Type B pancreatic cell (in vitro differentiated cells): ENCODE results near the gene CACNA1C. TPM values are rescaled to one million over a fixed set of nuclear protein-coding genes. Genes with fewer than 3 reads are reported as not detected.

Experiments
- DNase-seq: peaks from one replicate; pipeline ENCODE4 v3.0.0; 2021; ENCODE audit warnings: mixed read lengths; ENCODE audit not compliant: unreplicated experiment; ENCODE audit errors: extremely low spot score
- H3K27ac Mint-ChIP-seq: 2 replicates; pipeline ENCODE4 v1.8.0; 2021; ENCODE audit warnings: mild to moderate bottlenecking, mixed read lengths
- H3K27me3 Mint-ChIP-seq: 2 replicates; pipeline ENCODE4 v1.8.0; 2021; ENCODE audit warnings: mixed read lengths
- H3K36me3 Mint-ChIP-seq: 2 replicates; pipeline ENCODE4 v1.8.0; 2021; ENCODE audit warnings: mixed read lengths
- H3K4me1 Mint-ChIP-seq: one replicate; pipeline ENCODE4 v1.8.0; 2021; ENCODE audit warnings: mixed read lengths; ENCODE audit not compliant: unreplicated experiment
- H3K4me3 Mint-ChIP-seq: 2 replicates; pipeline ENCODE4 v1.8.0; 2021; ENCODE audit warnings: mild to moderate bottlenecking, mixed read lengths
- H3K9me3 Mint-ChIP-seq: 2 replicates; pipeline ENCODE4 v1.8.0; 2021; ENCODE audit warnings: mixed read lengths
- total RNA-seq: library from RNA; stranded (reverse); gene quantifications from 2 replicates; pipeline ENCODE4 v1.2.1, GENCODE V29; 2021; ENCODE audit warnings: low replicate concordance
- TF ChIP-seq, protein P1 (sequence below): fragments of 200-600 bp; sonication (generic); conservative IDR thresholded peaks from 2 replicates; pipeline ENCODE4 v1.5.0; 2021; ENCODE audit warnings: antibody characterized with exemption, mild to moderate bottlenecking

Gene CACNA1C
- total RNA-seq, 1 donor from 2014 or later: 14.3 TPM

DNA sequence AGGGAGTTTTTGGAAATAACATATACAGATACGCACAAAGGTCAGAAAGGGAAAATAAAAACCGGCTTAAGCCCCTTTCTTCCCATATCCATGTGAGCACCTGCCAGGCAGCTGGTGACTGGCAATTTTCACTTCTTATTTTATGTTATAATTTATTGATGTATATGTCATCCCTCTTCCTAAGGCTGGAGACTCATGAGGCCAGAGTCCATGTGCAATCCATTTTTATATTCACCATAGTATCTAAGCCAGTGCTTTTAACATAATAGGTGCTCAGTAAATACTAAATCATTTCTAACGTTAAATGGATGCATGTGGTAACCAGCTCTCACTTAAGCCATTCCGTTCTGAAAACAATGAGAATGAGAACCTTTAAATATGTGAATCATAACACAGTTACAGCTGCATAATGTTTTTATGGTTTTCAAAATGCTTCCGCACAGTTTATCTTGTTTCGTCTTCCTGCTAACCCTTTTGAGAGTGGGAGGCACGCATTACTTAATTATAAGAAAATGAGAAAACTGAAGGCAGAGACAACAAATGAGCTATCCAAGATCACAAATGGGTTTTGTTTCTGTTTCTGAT, 178.3 kb downstream of the CACNA1C start:
- H3K27me3 Mint-ChIP-seq: peaks cover 12% of the 10 kb centered on the region
- peaks cover 6% of the 10 kb centered on the region for H3K36me3 Mint-ChIP-seq
- peaks cover 4% of the 10 kb centered on the region for H3K9me3 Mint-ChIP-seq
- TF ChIP-seq, protein P1, sequence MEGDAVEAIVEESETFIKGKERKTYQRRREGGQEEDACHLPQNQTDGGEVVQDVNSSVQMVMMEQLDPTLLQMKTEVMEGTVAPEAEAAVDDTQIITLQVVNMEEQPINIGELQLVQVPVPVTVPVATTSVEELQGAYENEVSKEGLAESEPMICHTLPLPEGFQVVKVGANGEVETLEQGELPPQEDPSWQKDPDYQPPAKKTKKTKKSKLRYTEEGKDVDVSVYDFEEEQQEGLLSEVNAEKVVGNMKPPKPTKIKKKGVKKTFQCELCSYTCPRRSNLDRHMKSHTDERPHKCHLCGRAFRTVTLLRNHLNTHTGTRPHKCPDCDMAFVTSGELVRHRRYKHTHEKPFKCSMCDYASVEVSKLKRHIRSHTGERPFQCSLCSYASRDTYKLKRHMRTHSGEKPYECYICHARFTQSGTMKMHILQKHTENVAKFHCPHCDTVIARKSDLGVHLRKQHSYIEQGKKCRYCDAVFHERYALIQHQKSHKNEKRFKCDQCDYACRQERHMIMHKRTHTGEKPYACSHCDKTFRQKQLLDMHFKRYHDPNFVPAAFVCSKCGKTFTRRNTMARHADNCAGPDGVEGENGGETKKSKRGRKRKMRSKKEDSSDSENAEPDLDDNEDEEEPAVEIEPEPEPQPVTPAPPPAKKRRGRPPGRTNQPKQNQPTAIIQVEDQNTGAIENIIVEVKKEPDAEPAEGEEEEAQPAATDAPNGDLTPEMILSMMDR: no peak
- no peak overlapping the region for H3K27ac Mint-ChIP-seq
- no peak for DNase-seq
- H3K4me1 Mint-ChIP-seq: peaks cover 9% of the 10 kb centered on the region
- no peak overlapping the region for H3K4me3 Mint-ChIP-seq

DNA sequence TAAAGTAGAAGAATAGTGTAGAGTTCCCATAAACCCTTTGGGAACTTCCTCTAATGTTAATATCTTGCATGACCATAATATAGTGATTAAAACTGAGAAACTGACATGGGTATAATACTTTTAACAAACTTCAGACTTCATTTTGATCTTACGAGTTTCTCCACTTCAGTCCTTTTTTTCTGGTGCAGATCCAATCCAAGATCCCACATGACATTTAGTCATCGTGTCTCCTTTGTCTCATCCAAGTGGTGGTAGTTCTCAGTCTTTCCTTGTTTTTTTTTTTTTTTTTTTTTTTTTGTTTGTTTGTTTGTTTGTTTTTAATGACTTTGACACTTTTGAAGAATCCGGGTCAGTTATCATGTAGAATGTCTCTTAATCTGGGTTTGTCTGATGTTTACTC, 179.2 kb downstream of the CACNA1C start:
- Mint-ChIP-seq H3K4me1 (peaks cover 3% of the 10 kb centered on the region), H3K4me3 (no peak overlapping the region), H3K36me3 (peaks cover 6% of the 10 kb centered on the region), H3K27ac (no peak overlapping the region), H3K9me3 (peaks cover 4% of the 10 kb centered on the region), H3K27me3 (peaks cover 12% of the 10 kb centered on the region)
- no peak for DNase-seq
- TF ChIP-seq, protein P1: no peak

DNA sequence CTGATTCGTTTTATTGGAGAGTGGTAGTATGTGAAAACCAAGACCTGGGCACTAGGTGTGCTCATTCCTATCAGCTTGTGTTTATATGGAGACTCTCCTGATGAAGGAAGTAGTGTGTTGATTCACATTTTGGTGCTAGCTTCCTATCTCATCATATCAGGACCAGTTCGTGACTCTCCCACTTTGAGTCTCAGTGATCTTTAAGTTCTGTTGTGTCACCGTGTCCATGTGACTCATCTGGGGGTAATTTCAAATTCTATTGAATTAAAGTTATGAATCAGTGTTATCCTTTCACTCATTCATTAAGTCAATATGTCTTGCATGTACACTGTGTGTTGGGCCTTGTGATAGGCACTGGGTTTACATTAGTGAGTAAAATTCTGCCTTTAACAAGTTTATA, 180.2 kb downstream of the CACNA1C start:
- peaks cover 6% of the 10 kb centered on the region for H3K36me3 Mint-ChIP-seq
- H3K27ac Mint-ChIP-seq: no peak overlapping the region
- no peak for DNase-seq
- no peak overlapping the region for H3K4me3 Mint-ChIP-seq
- H3K9me3 Mint-ChIP-seq: peaks cover 4% of the 10 kb centered on the region
- H3K4me1 Mint-ChIP-seq: no peaks in the 10 kb centered on the region
- TF ChIP-seq, protein P1: no peak
- H3K27me3 Mint-ChIP-seq: peaks cover 5% of the 10 kb centered on the region

DNA sequence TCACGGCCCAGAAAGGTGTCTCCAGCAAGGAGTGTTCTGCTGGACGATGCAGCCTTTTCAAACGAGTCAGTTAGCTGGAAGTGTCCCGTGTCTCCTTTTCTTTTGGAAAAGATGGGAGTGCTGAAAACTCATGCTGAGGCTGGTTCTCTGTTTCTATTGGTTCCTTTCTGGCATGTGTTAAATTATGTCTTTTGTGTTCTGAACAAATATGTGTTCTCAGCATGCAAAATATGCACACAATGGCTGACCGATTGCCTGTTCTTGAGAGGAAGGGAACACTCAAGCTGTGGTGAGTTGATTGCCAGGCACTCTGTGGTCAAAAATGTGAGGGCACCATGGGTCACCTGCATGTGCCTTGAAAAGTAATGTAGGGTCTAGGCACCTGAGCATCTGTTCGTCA, 181.3 kb downstream of the CACNA1C start:
- TF ChIP-seq, protein P1: no peak
- H3K36me3 Mint-ChIP-seq: peaks cover 5% of the 10 kb centered on the region
- no peak for DNase-seq
- peaks cover 4% of the 10 kb centered on the region for H3K9me3 Mint-ChIP-seq
- no peak overlapping the region for H3K27ac Mint-ChIP-seq
- H3K4me3 Mint-ChIP-seq: no peak overlapping the region
- no peaks in the 10 kb centered on the region for H3K4me1 Mint-ChIP-seq
- H3K27me3 Mint-ChIP-seq: peaks cover 4% of the 10 kb centered on the region

DNA sequence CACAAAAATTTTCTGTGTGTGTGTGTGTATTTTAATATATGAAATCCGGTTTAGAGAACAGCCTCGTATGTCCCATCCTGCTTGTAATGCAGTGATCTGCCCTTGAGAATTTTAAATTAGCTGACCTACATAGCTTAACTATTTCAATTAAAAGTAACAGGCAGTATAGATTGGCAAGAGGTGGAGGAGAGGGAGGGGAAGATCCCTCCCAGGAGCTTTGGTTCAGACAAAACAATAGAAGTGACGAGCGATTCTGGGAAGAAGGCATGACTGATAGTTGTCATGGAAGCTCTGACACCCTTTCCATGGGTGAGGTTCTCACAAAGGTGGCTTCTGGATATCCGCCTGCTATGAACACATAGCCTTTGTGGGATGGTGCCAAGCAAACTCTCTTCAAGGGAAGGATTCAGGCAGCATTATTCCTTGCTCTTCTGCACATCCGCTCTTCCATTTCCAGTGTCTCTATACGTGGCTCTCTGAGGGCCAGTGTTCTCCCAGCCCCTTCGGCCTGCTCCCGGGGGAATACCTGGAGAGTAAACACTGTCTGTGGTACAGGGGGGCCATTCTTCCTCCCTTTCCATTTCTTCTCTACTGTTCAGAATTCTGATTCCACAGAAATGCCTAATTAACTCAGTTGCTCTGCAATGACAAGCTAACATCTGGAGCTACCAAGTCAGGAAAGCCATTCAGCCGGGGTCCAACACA, 182.0 kb downstream of the CACNA1C start:
- Mint-ChIP-seq H3K27me3 (no peaks in the 10 kb centered on the region), H3K4me3 (no peak overlapping the region), H3K4me1 (no peaks in the 10 kb centered on the region), H3K27ac (no peak overlapping the region), H3K36me3 (no peaks in the 10 kb centered on the region), H3K9me3 (no peaks in the 10 kb centered on the region)
- TF ChIP-seq, protein P1: no peak
- DNase-seq: no peak
